MM.1S (cell line): Measurements from ENCODE around the gene MCF2L2.

ENCODE experiments used
- DNase-seq: peaks from one replicate; pipeline ENCODE4 v3.0.0-alpha.2; 2015
- H2AFZ ChIP-seq: fragments of 300-600 bp; sonication (generic); 2 replicates; pipeline ENCODE4 v1.6.0; 2016; ENCODE audit warnings: antibody characterized with exemption, low read length
- H3F3A ChIP-seq: fragments of 300-600 bp; sonication (generic); 2 replicates; pipeline ENCODE4 v1.6.1; 2016; ENCODE audit warnings: mild to moderate bottlenecking, antibody characterized with exemption, low read length, moderate library complexity, mixed read lengths; ENCODE audit not compliant: insufficient read depth
- H3K27ac ChIP-seq: fragments of 300-600 bp; sonication (generic); 2 replicates; pipeline ENCODE4 v1.5.1; 2016; ENCODE audit warnings: mild to moderate bottlenecking, low read length
- H3K27me3 ChIP-seq: fragments of 300-600 bp; sonication (generic); replicated peaks from 2 replicates; pipeline ENCODE4 v1.6.0; 2016; ENCODE audit warnings: low read length; ENCODE audit not compliant: insufficient read depth
- H3K36me3 ChIP-seq: fragments of 300-600 bp; sonication (generic); replicated peaks from 2 replicates; pipeline ENCODE4 v1.6.1; 2016; ENCODE audit warnings: mild to moderate bottlenecking, low read length, mixed read lengths; ENCODE audit not compliant: insufficient read depth
- H3K4me1 ChIP-seq: fragments of 300-600 bp; sonication (generic); 2 replicates; pipeline ENCODE4 v1.6.1; 2016; ENCODE audit warnings: low read length, mixed read lengths
- H3K4me2 ChIP-seq: fragments of 300-600 bp; sonication (generic); 2 replicates; pipeline ENCODE4 v1.6.0; 2016; ENCODE audit warnings: low read depth, low read length
- H3K4me3 ChIP-seq: fragments of 300-600 bp; sonication (generic); 2 replicates; pipeline ENCODE4 v1.5.1; 2016; ENCODE audit warnings: low read length, mixed read lengths
- H3K79me2 ChIP-seq: fragments of 300-600 bp; sonication (generic); 2 replicates; pipeline ENCODE4 v1.6.1; 2016; ENCODE audit warnings: mixed run types, low read length, mixed read lengths
- H3K9ac ChIP-seq: fragments of 300-600 bp; sonication (generic); 2 replicates; pipeline ENCODE4 v1.6.1; 2016; ENCODE audit warnings: low read length, mixed read lengths
- H3K9me2 ChIP-seq: fragments of 300-600 bp; sonication (generic); replicated peaks from 2 replicates; pipeline ENCODE4 v1.6.1; 2016; ENCODE audit warnings: mild to moderate bottlenecking, low read length, mixed read lengths; ENCODE audit not compliant: insufficient read depth
- H3K9me3 ChIP-seq: fragments of 300-600 bp; sonication (generic); replicated peaks from 2 replicates; pipeline ENCODE4 v1.6.1; 2016; ENCODE audit warnings: mild to moderate bottlenecking, low read length, mixed read lengths; ENCODE audit not compliant: insufficient read depth
- H4K20me1 ChIP-seq: fragments of 300-600 bp; sonication (generic); 2 replicates; pipeline ENCODE4 v1.6.1; 2016; ENCODE audit warnings: mild to moderate bottlenecking, low read length, moderate library complexity, mixed read lengths; ENCODE audit not compliant: insufficient read depth
- CTCF ChIP-seq: fragments of 300-600 bp; sonication (generic); IDR thresholded peaks from 2 replicates; pipeline ENCODE4 v1.5.1; 2016; ENCODE audit warnings: antibody characterized with exemption, low read length, mixed read lengths
- EZH2 ChIP-seq: fragments of 300-600 bp; sonication (generic); optimal IDR thresholded peaks from 2 replicates; pipeline ENCODE3; 2017; ENCODE audit warnings: low read depth, mild to moderate bottlenecking, antibody characterized with exemption, low read length, mixed read lengths
- EZH2phosphoT487 ChIP-seq: fragments of 300-600 bp; sonication (generic); IDR thresholded peaks from 2 replicates; pipeline ENCODE4 v1.6.1; 2018; ENCODE audit warnings: antibody characterized with exemption, low read length

Gene MCF2L2

GRCh38 chr3:183475016-183475763, 46.8 kb upstream of the MCF2L2 start:
- no peak overlapping the region for H3K9ac ChIP-seq
- no peak for TF ChIP-seq EZH2
- TF ChIP-seq EZH2phosphoT487: no peak
- no peak for TF ChIP-seq CTCF
- DNase-seq: no peak
- H4K20me1 ChIP-seq: no peaks in the 10 kb centered on the region
- no peak overlapping the region for H3K4me3 ChIP-seq
- no peak overlapping the region for H3K27ac ChIP-seq
- no peak overlapping the region for H2AFZ ChIP-seq
- H3K27me3 ChIP-seq: no peaks in the 10 kb centered on the region
- H3K36me3 ChIP-seq: no peaks in the 10 kb centered on the region
- H3K9me3 ChIP-seq: no peaks in the 10 kb centered on the region
- no peak overlapping the region for H3K4me2 ChIP-seq
- no peaks in the 10 kb centered on the region for H3K9me2 ChIP-seq
- H3K79me2 ChIP-seq: no peaks in the 10 kb centered on the region
- no peaks in the 10 kb centered on the region for H3K4me1 ChIP-seq
- no peaks in the 10 kb centered on the region for H3F3A ChIP-seq

- TF ChIP-seq EZH2phosphoT487 (no peak), CTCF (no peak), EZH2 (no peak)
Measured at GRCh38 chr3:183473969-183474368, 45.5 kb upstream of the MCF2L2 start.

GRCh38 chr3:183472155-183472554, 43.7 kb upstream of the MCF2L2 start:
- H3K4me3 ChIP-seq: no peak overlapping the region
- H3F3A ChIP-seq: peaks cover 11% of the 10 kb centered on the region
- H3K4me1 ChIP-seq: peaks cover 10% of the 10 kb centered on the region
- no peaks in the 10 kb centered on the region for H3K79me2 ChIP-seq
- no peak overlapping the region for H2AFZ ChIP-seq
- H3K27ac ChIP-seq: no peak overlapping the region
- no peaks in the 10 kb centered on the region for H3K36me3 ChIP-seq
- H3K9me3 ChIP-seq: no peaks in the 10 kb centered on the region
- no peaks in the 10 kb centered on the region for H4K20me1 ChIP-seq
- H3K9ac ChIP-seq: no peak overlapping the region
- H3K4me2 ChIP-seq: no peak overlapping the region
- no peaks in the 10 kb centered on the region for H3K27me3 ChIP-seq
- DNase-seq: no peak
- no peaks in the 10 kb centered on the region for H3K9me2 ChIP-seq
- TF ChIP-seq EZH2: no peak
- TF ChIP-seq CTCF: no peak
- no peak for TF ChIP-seq EZH2phosphoT487

More at GRCh38 chr3:183473969-183474368, 45.5 kb upstream of the MCF2L2 start:
- H3K27ac ChIP-seq: no peak overlapping the region
- H3K4me1 ChIP-seq: no peaks in the 10 kb centered on the region
- H3K9me2 ChIP-seq: no peaks in the 10 kb centered on the region
- H3K79me2 ChIP-seq: no peaks in the 10 kb centered on the region
- H3K4me3 ChIP-seq: no peak overlapping the region
- H3K9me3 ChIP-seq: no peaks in the 10 kb centered on the region
- no peaks in the 10 kb centered on the region for H3K36me3 ChIP-seq
- peaks cover 4% of the 10 kb centered on the region; the same call in 1 of the 2 replicates for H3F3A ChIP-seq
- H4K20me1 ChIP-seq: no peaks in the 10 kb centered on the region
- no peak for DNase-seq
- no peak overlapping the region for H3K4me2 ChIP-seq
- no peak overlapping the region for H2AFZ ChIP-seq
- no peaks in the 10 kb centered on the region for H3K27me3 ChIP-seq
- no peak overlapping the region for H3K9ac ChIP-seq
